Measurements from ENCODE around the gene TAS2R7. TPM values are rescaled to one million over a fixed set of nuclear protein-coding genes. Genes with fewer than 3 reads are reported as not detected.

Gene TAS2R7
- polyA plus RNA-seq, 1 of the 3 experiments (the other 2 are of a cell fraction) = not detected

DNA sequence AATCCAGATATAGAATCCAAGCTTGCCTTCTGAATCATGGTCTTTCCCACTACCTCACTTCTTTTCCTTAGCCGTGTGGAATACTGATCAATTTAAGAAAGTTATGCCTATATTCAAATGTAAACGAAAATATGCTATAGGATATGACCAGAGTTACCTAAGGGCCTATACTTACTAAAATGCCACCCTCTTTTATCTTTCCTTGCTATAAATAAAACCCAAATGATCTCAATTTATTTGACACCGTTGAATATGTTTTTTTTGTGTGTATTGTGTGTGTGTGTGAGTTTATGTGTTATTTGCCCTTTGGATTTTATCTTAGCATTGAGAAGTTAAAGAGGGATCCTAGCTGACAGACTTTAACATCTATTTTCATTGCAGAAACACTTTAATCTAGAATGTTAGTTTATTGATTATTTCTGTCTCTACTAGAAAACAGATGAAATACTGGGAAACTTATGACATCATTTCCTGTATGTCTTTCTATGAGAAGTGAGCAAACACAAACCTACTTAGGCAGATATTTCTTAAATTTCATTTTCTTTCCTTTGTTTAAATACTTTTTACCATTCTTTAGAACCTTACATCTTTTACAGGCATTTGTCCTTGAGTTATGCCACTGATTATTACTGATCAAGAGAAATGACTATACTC is 9.6 kb upstream of the TAS2R7 start:
- Histone ChIP-seq H3K4me3 (ENCODE audit: low read depth in 2 of 2, low read length in 1 of 2) (no peak overlapping the region), H3K9ac (no peak overlapping the region), H3F3A (replicated peaks; ENCODE audit: insufficient read depth) (no peaks in the 10 kb centered on the region), H3K36me3 (replicated peaks in 1 of 2; ENCODE audit: control insufficient read depth in 1 of 2, insufficient read depth in 2 of 2, low read length in 1 of 2) (no peaks in the 10 kb centered on the region), H3K27ac (ENCODE audit: low read depth in 2 of 2, low read length in 1 of 2) (no peak overlapping the region), H3K27me3 (ENCODE audit: insufficient read depth) (no peaks in the 10 kb centered on the region), H3K9me3 (no peaks in the 10 kb centered on the region), H3K9me2 (no peaks in the 10 kb centered on the region), H2AFZ (ENCODE audit: low read depth) (no peak overlapping the region), H3K4me2 (no peak overlapping the region), H3K79me2 (ENCODE audit: insufficient read depth) (no peaks in the 10 kb centered on the region), H3K4me1 (ENCODE audit: control insufficient read depth in 1 of 2, insufficient read depth in 2 of 2, low read depth in 1 of 2, low read length in 1 of 2) (no peaks in the 10 kb centered on the region), H4K20me1 (ENCODE audit: insufficient read depth) (no peaks in the 10 kb centered on the region)
- ChIA-PET POLR2A (no interaction called here), CTCF (interaction anchor here (1.7 kb wide), 1 partner anchor 31 kb away, joined by 3 read pairs; no protein-coding TSS in a partner anchor)
- WGBS (ENCODE audit: low lambda C conversion rate) = 15% methylated on average over 3 of the region's 3 CpGs
- no peak for TF ChIP-seq MXI1 (IDR thresholded peaks at IDR 0.05; ENCODE audit: low read depth, low read length)
- TF ChIP-seq, protein P1, sequence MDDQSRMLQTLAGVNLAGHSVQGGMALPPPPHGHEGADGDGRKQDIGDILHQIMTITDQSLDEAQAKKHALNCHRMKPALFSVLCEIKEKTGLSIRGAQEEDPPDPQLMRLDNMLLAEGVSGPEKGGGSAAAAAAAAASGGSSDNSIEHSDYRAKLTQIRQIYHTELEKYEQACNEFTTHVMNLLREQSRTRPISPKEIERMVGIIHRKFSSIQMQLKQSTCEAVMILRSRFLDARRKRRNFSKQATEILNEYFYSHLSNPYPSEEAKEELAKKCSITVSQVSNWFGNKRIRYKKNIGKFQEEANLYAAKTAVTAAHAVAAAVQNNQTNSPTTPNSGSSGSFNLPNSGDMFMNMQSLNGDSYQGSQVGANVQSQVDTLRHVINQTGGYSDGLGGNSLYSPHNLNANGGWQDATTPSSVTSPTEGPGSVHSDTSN (IDR thresholded peaks at IDR 0.05) = no peak
- TF ChIP-seq, protein P2, sequence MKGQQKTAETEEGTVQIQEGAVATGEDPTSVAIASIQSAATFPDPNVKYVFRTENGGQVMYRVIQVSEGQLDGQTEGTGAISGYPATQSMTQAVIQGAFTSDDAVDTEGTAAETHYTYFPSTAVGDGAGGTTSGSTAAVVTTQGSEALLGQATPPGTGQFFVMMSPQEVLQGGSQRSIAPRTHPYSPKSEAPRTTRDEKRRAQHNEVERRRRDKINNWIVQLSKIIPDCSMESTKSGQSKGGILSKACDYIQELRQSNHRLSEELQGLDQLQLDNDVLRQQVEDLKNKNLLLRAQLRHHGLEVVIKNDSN (IDR thresholded peaks at IDR 0.05; ENCODE audit: borderline replicate concordance, low read depth) = no peak
- no peak for TF ChIP-seq JUND (IDR thresholded peaks at IDR 0.05)
- no peak for TF ChIP-seq MEF2A (IDR thresholded peaks at IDR 0.05; ENCODE audit: borderline replicate concordance, low read depth)
- TF ChIP-seq NFIC (IDR thresholded peaks at IDR 0.05; ENCODE audit: borderline replicate concordance) = no peak
- no peak for TF ChIP-seq TCF12 (IDR thresholded peaks at IDR 0.05)
- TF ChIP-seq, protein P3, sequence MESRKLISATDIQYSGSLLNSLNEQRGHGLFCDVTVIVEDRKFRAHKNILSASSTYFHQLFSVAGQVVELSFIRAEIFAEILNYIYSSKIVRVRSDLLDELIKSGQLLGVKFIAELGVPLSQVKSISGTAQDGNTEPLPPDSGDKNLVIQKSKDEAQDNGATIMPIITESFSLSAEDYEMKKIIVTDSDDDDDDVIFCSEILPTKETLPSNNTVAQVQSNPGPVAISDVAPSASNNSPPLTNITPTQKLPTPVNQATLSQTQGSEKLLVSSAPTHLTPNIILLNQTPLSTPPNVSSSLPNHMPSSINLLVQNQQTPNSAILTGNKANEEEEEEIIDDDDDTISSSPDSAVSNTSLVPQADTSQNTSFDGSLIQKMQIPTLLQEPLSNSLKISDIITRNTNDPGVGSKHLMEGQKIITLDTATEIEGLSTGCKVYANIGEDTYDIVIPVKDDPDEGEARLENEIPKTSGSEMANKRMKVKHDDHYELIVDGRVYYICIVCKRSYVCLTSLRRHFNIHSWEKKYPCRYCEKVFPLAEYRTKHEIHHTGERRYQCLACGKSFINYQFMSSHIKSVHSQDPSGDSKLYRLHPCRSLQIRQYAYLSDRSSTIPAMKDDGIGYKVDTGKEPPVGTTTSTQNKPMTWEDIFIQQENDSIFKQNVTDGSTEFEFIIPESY (IDR thresholded peaks at IDR 0.05; ENCODE audit: borderline replicate concordance, low read depth) = no peak
- no peak for TF ChIP-seq SMC3 (IDR thresholded peaks at IDR 0.05; ENCODE audit: low read depth, low read length)
- TF ChIP-seq FOXJ3 (CRISPR knock-in tag; IDR thresholded peaks at IDR 0.05) = no peak
- TF ChIP-seq, protein P4, sequence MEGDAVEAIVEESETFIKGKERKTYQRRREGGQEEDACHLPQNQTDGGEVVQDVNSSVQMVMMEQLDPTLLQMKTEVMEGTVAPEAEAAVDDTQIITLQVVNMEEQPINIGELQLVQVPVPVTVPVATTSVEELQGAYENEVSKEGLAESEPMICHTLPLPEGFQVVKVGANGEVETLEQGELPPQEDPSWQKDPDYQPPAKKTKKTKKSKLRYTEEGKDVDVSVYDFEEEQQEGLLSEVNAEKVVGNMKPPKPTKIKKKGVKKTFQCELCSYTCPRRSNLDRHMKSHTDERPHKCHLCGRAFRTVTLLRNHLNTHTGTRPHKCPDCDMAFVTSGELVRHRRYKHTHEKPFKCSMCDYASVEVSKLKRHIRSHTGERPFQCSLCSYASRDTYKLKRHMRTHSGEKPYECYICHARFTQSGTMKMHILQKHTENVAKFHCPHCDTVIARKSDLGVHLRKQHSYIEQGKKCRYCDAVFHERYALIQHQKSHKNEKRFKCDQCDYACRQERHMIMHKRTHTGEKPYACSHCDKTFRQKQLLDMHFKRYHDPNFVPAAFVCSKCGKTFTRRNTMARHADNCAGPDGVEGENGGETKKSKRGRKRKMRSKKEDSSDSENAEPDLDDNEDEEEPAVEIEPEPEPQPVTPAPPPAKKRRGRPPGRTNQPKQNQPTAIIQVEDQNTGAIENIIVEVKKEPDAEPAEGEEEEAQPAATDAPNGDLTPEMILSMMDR (IDR thresholded peaks at IDR 0.05) = no peak
- no peak for DNase-seq

DNA sequence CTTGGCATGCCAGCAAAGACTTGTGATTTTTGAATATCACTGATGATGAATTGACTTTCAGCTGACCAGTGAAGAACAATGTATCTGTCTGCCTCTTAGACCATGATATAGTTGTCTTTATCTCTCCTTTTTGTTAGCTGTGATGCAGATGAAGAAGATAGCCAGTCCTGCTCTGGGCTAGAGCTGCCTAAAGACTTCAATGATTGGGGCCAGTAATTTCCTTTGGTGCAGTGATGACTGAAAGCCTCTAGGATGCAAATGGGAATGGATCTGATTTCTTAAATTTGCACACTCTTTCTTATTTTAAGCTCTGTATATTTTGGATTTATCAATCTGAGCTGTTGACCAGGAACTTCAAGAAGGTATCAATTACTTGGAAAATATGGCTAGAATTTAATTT is 7.6 kb upstream of the TAS2R7 start, which contains the start of gene TAS2R9:
TAS2R9 (minus strand) TSS at position 101 of the 400 bp plus-strand sequence; CDS start at position 8, 93 bp downstream.
- Histone ChIP-seq H3K9me2 (no peaks in the 10 kb centered on the region), H3K9ac (no peak within 1 kb of the TSS), H3K27ac (ENCODE audit: low read depth in 2 of 2, low read length in 1 of 2) (no peak within 1 kb of the TSS), H3K79me2 (ENCODE audit: insufficient read depth) (no peaks in the 10 kb centered on the region), H3K4me1 (ENCODE audit: control insufficient read depth in 1 of 2, insufficient read depth in 2 of 2, low read depth in 1 of 2, low read length in 1 of 2) (no peaks in the 10 kb centered on the region), H3K4me2 (no peak within 1 kb of the TSS), H3K27me3 (ENCODE audit: insufficient read depth) (no peaks in the 10 kb centered on the region), H2AFZ (ENCODE audit: low read depth) (no peak within 1 kb of the TSS), H3K36me3 (replicated peaks in 1 of 2; ENCODE audit: control insufficient read depth in 1 of 2, insufficient read depth in 2 of 2, low read length in 1 of 2) (no peaks in the 10 kb centered on the region), H3K4me3 (ENCODE audit: low read depth in 2 of 2, low read length in 1 of 2) (no peak within 1 kb of the TSS), H3F3A (replicated peaks; ENCODE audit: insufficient read depth) (no peaks in the 10 kb centered on the region), H4K20me1 (ENCODE audit: insufficient read depth) (no peaks in the 10 kb centered on the region), H3K9me3 (no peaks in the 10 kb centered on the region)
- POLR2A ChIA-PET = no interaction called here
- DNase-seq = no peak
- TF ChIP-seq RCOR1 (IDR thresholded peaks at IDR 0.05; ENCODE audit: low read length) (no peak), NRF1 (IDR thresholded peaks at IDR 0.05; ENCODE audit: low read depth, low read length) (no peak), TCF12 (IDR thresholded peaks at IDR 0.05) (no peak), GATA2 (CRISPR knock-in tag; IDR thresholded peaks at IDR 0.05) (no peak), CHD2 (IDR thresholded peaks at IDR 0.05; ENCODE audit: low read length, partially characterized antibody) (no peak), MEF2A (IDR thresholded peaks at IDR 0.05; ENCODE audit: borderline replicate concordance, low read depth) (no peak), EP300 (IDR thresholded peaks at IDR 0.05; ENCODE audit: borderline replicate concordance in 1 of 2, low read depth in 1 of 2, low read length in 1 of 2) (no peak), TAF1 (IDR thresholded peaks at IDR 0.05; ENCODE audit: borderline replicate concordance, low read depth, low read length) (no peak), FOSL2 (IDR thresholded peaks at IDR 0.05; ENCODE audit: borderline replicate concordance, low read depth) (no peak), JUND (IDR thresholded peaks at IDR 0.05) (no peak), GABPA (IDR thresholded peaks at IDR 0.05; ENCODE audit: low read depth) (no peak)
- TF ChIP-seq, protein P5, sequence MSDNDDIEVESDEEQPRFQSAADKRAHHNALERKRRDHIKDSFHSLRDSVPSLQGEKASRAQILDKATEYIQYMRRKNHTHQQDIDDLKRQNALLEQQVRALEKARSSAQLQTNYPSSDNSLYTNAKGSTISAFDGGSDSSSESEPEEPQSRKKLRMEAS (IDR thresholded peaks at IDR 0.05; ENCODE audit: low read depth) = no peak
- CTCF ChIA-PET = interaction anchor here (0.9 to 1.7 kb wide), 2 partner anchors 33 to 629 kb away, joined by 3 read pairs; no protein-coding TSS in a partner anchor

All from SK-N-SH (cell line).